MV-4-11 (cell line): ENCODE data around the gene UNC13C.

ENCODE experiments used
- DNase-seq: peaks from one replicate; lab custom pipeline; 2025; lab: John Stamatoyannopoulos, UW

UNC13C gene

GRCh38 chr15:54120949-54121463, 142.8 kb downstream of the UNC13C start:
- no peak for DNase-seq

- DNase-seq: no peak
These were observed 149.3 kb downstream of the UNC13C start for GRCh38 chr15:54127574-54127973.

GRCh38 chr15:54131410-54131809, 153.2 kb downstream of the UNC13C start:
- no peak for DNase-seq

- DNase-seq: peak; percentile 60
These were observed 170.9 kb downstream of the UNC13C start for GRCh38 chr15:54149115-54149531.

- peak; percentile 98 for DNase-seq
These were observed 172.0 kb downstream of the UNC13C start for GRCh38 chr15:54150255-54150654.

GRCh38 chr15:54159012-54159411, 180.8 kb downstream of the UNC13C start:
- DNase-seq: no peak

- DNase-seq: no peak
These were observed 209.1 kb downstream of the UNC13C start for GRCh38 chr15:54187325-54187724.

- DNase-seq: no peak
These were observed 219.8 kb downstream of the UNC13C start for GRCh38 chr15:54197995-54198394.

GRCh38 chr15:54206586-54207321, 228.5 kb downstream of the UNC13C start:
- peak; percentile 63 for DNase-seq

- DNase-seq: peak; percentile 33
These were observed 230.5 kb downstream of the UNC13C start for GRCh38 chr15:54208786-54209185.

GRCh38 chr15:54212635-54213034, 234.4 kb downstream of the UNC13C start:
- DNase-seq: no peak

GRCh38 chr15:54226455-54226854, 248.2 kb downstream of the UNC13C start:
- DNase-seq: no peak

- no peak for DNase-seq
These were observed 249.3 kb downstream of the UNC13C start for GRCh38 chr15:54227569-54227968.

- no peak for DNase-seq
These were observed 272.1 kb downstream of the UNC13C start for GRCh38 chr15:54250326-54250725.

- no peak for DNase-seq
These were observed 277.9 kb downstream of the UNC13C start for GRCh38 chr15:54256190-54256589.

- DNase-seq: peak; percentile 0
These were observed 295.7 kb downstream of the UNC13C start for GRCh38 chr15:54273928-54274327.

- no peak for DNase-seq
These were observed 299.6 kb downstream of the UNC13C start for GRCh38 chr15:54277834-54278233.

- no peak for DNase-seq
These were observed 302.5 kb downstream of the UNC13C start for GRCh38 chr15:54280726-54281125.

GRCh38 chr15:54282228-54282836, 304.1 kb downstream of the UNC13C start:
- no peak for DNase-seq

GRCh38 chr15:54288049-54288448, 309.8 kb downstream of the UNC13C start:
- no peak for DNase-seq

- DNase-seq: no peak
These were observed 311.4 kb downstream of the UNC13C start for GRCh38 chr15:54289590-54290136.

GRCh38 chr15:54298396-54298795, 320.2 kb downstream of the UNC13C start:
- DNase-seq: peak; percentile 54

- DNase-seq: no peak
These were observed 326.1 kb downstream of the UNC13C start for GRCh38 chr15:54304321-54304720.
